GM04503 (cell line): ENCODE data around the gene KLHL2.
"Not testable (repeated sequence)": the region's sequence is repeated elsewhere in the genome, so short reads cannot be mapped to it uniquely, and the experiment has no call there.

Experiments
- DNase-seq: peaks from one replicate; pipeline ENCODE4 v3.0.0-alpha.2; 2012; ENCODE audit warnings: low read depth

The KLHL2 gene

GRCh38 chr4:165201806-165202205 is 5.6 kb upstream of the KLHL2 start:
- DNase-seq = no peak

GRCh38 chr4:165203541-165204461 is 3.6 kb upstream of the KLHL2 start:
- DNase-seq = no peak

- DNase-seq = no peak
Measured at GRCh38 chr4:165204462-165204830, 2.9 kb upstream of the KLHL2 start.

- DNase-seq = no peak
Measured at GRCh38 chr4:165207016-165207430, 338 bp upstream of the KLHL2 start.

- no peak for DNase-seq
Measured at GRCh38 chr4:165208221-165208652, 876 bp downstream of the KLHL2 start.

- no peak for DNase-seq
Measured at GRCh38 chr4:165208741-165209388, 1.5 kb downstream of the KLHL2 start.

GRCh38 chr4:165209796-165210195 is 2.4 kb downstream of the KLHL2 start:
- DNase-seq = no peak

- no peak for DNase-seq
Measured at GRCh38 chr4:165210566-165210965, 3.2 kb downstream of the KLHL2 start.

- not testable (repeated sequence) for DNase-seq
Measured at GRCh38 chr4:165212647-165213046, 5.3 kb downstream of the KLHL2 start.

- not testable (repeated sequence) for DNase-seq
Measured at GRCh38 chr4:165213404-165213803, 6.0 kb downstream of the KLHL2 start.

- not testable (repeated sequence) for DNase-seq
Measured at GRCh38 chr4:165213991-165214709, 6.8 kb downstream of the KLHL2 start.

GRCh38 chr4:165215034-165215751 is 7.8 kb downstream of the KLHL2 start:
- not testable (repeated sequence) for DNase-seq

GRCh38 chr4:165215761-165216487 is 8.6 kb downstream of the KLHL2 start:
- not testable (repeated sequence) for DNase-seq

GRCh38 chr4:165217325-165217724 is 10.0 kb downstream of the KLHL2 start:
- no peak for DNase-seq

- not testable (repeated sequence) for DNase-seq
Measured at GRCh38 chr4:165221306-165221705, 13.9 kb downstream of the KLHL2 start.

GRCh38 chr4:165221993-165222650 is 14.8 kb downstream of the KLHL2 start:
- not testable (repeated sequence) for DNase-seq

- no peak for DNase-seq
Measured at GRCh38 chr4:165222651-165222994, 15.3 kb downstream of the KLHL2 start.

- not testable (repeated sequence) for DNase-seq
Measured at GRCh38 chr4:165227401-165227800, 20.0 kb downstream of the KLHL2 start.

GRCh38 chr4:165229490-165230200 is 22.3 kb downstream of the KLHL2 start:
- DNase-seq = not testable (repeated sequence)
